Esophagus (tissue), 2 donors: Measurements from ENCODE around the gene PAXX. TPM values are rescaled to one million over a fixed set of nuclear protein-coding genes. Genes with fewer than 3 reads are reported as not detected.

Source experiments
- H3K27ac ChIP-seq, 2 donors: one replicate each; pipeline ENCODE4 v1.5.1; 2013; ENCODE audit warnings: low read depth in 2 of 2, mild to moderate bottlenecking in 2 of 2, inconsistent platforms in 1 of 2, low read length in 1 of 2, moderate library complexity in 1 of 2
- H3K27me3 ChIP-seq, 2 donors: one replicate each; pipeline ENCODE4 v1.6.1; 2013; ENCODE audit warnings: low read length in 2 of 2, control low read depth in 1 of 2, mild to moderate bottlenecking in 1 of 2; ENCODE audit not compliant: insufficient read depth in 2 of 2, control insufficient read depth in 1 of 2
- H3K36me3 ChIP-seq, 2 donors: one replicate each; pipeline ENCODE4 v1.6.1; 2013; ENCODE audit warnings: low read length in 1 of 2; ENCODE audit not compliant: control insufficient read depth in 2 of 2, insufficient read depth in 2 of 2
- H3K4me1 ChIP-seq, 2 donors: one replicate each; pipeline ENCODE4 v1.6.1; 2013; ENCODE audit warnings: low read length in 1 of 2; ENCODE audit not compliant: control insufficient read depth in 2 of 2, insufficient read depth in 2 of 2
- H3K4me3 ChIP-seq, 2 donors: one replicate each; pipeline ENCODE4 v1.5.1; 2013; ENCODE audit warnings: low read length in 2 of 2, mild to moderate bottlenecking in 2 of 2, low read depth in 1 of 2, moderate library complexity in 1 of 2
- H3K9me3 ChIP-seq, 2 donors: one replicate each; pipeline ENCODE4 v1.6.1; 2013; ENCODE audit warnings: mild to moderate bottlenecking in 2 of 2, low read depth in 1 of 2, low read length in 1 of 2, moderate library complexity in 1 of 2; ENCODE audit not compliant: control insufficient read depth in 2 of 2, insufficient read depth in 1 of 2
- WGBS, 2 donors: extraction: QIAGEN DNeasy Blood & Tissue Kit; methylation state at CpG; one replicate each; pipeline ENCODE4 v1.1.7; 2013; 5-methylcytosine and 5-hydroxymethylcytosine counted together
- polyA plus RNA-seq, 2 donors: library from polyadenylated mRNA; stranded (reverse); fragments of 200-250 nt; gene quantifications; one replicate each; pipeline ENCODE4 v1.2.3, GENCODE V29; 2013
- donor health status: healthy with polysubstance abuse.
- donor health status: Bipolar disorder and iron deficiency.

The PAXX gene
- polyA plus RNA-seq, 2 donors, result 49.7 to 119 TPM

GRCh38 chr9:136973618-136974617, 18.3 kb upstream of the PAXX start:
- H3K36me3 ChIP-seq, result no peaks in the 10 kb centered on the region
- no peaks in the 10 kb centered on the region for H3K9me3 ChIP-seq
- no peak overlapping the region for H3K4me3 ChIP-seq
- 82 to 83% methylated on average over 29 of the region's 29 CpGs for WGBS, 2 donors
- peak overlapping the region in 1 of 2 donors; percentile 18 for H3K27ac ChIP-seq
- H3K4me1 ChIP-seq, result peaks cover 7 to 12% of the 10 kb centered on the region in 2 donors
- no peaks in the 10 kb centered on the region for H3K27me3 ChIP-seq

- WGBS, 2 donors, result 50 to 56% methylated on average over 15 of the region's 15 CpGs
- Histone ChIP-seq H3K27me3 (no peaks in the 10 kb centered on the region), H3K9me3 (no peaks in the 10 kb centered on the region), H3K27ac (peak overlapping the region; percentile 50 to 73), H3K36me3 (no peaks in the 10 kb centered on the region), H3K4me3 (no peak overlapping the region), H3K4me1 (peaks cover 7 to 12% of the 10 kb centered on the region in 2 donors)
Observed at GRCh38 chr9:136974817-136975535, 17.2 kb upstream of the PAXX start.

- no peaks in the 10 kb centered on the region for H3K27me3 ChIP-seq
Observed at GRCh38 chr9:136975644-136976043, 16.6 kb upstream of the PAXX start.

GRCh38 chr9:136977223-136977622, 15.0 kb upstream of the PAXX start, which contains the start of gene PTGDS:
Gene PTGDS, plus strand, starts transcription at chr9:136977504. Its CDS starts 75 bp downstream, at chr9:136977579.
- WGBS, 2 donors, result 68 to 70% methylated on average over 8 to 10 of the region's 10 CpGs
- Histone ChIP-seq H3K9me3 (no peaks in the 10 kb centered on the region), H3K4me1 (peaks cover 7 to 13% of the 10 kb centered on the region in 2 donors), H3K27ac (peak within 1 kb of the TSS in 1 of 2 donors; percentile 58), H3K36me3 (no peaks in the 10 kb centered on the region), H3K4me3 (peak within 1 kb of the TSS; percentile 19 to 46), H3K27me3 (no peaks in the 10 kb centered on the region)

More at GRCh38 chr9:136975644-136976043, 16.6 kb upstream of the PAXX start:
- H3K4me1 ChIP-seq, result peaks cover 7 to 12% of the 10 kb centered on the region in 2 donors
- H3K36me3 ChIP-seq, result no peaks in the 10 kb centered on the region
- 46 to 52% methylated on average over 11 to 14 of the region's 14 CpGs for WGBS, 2 donors
- no peaks in the 10 kb centered on the region for H3K9me3 ChIP-seq
- peak overlapping the region in 1 of 2 donors; percentile 73 for H3K27ac ChIP-seq
- H3K4me3 ChIP-seq, result no peak overlapping the region

GRCh38 chr9:136977649-136978072, 14.6 kb upstream of the PAXX start:
- Histone ChIP-seq H3K4me3 (peak overlapping the region; percentile 19 to 46), H3K36me3 (no peaks in the 10 kb centered on the region), H3K4me1 (peaks cover 7 to 14% of the 10 kb centered on the region in 2 donors), H3K27me3 (no peaks in the 10 kb centered on the region), H3K9me3 (no peaks in the 10 kb centered on the region), H3K27ac (peak overlapping the region in 1 of 2 donors; percentile 58)
- 21 to 22% methylated on average over 21 to 33 of the region's 33 CpGs for WGBS, 2 donors

GRCh38 chr9:136978073-136978864, 14.0 kb upstream of the PAXX start:
- WGBS, 2 donors, result 5 to 7% methylated on average over 41 to 78 of the region's 78 CpGs
- no peaks in the 10 kb centered on the region for H3K27me3 ChIP-seq
- peak overlapping the region in 1 of 2 donors; percentile 11 for H3K27ac ChIP-seq
- H3K36me3 ChIP-seq, result no peaks in the 10 kb centered on the region
- H3K4me1 ChIP-seq, result peaks cover 6 to 14% of the 10 kb centered on the region in 2 donors
- no peaks in the 10 kb centered on the region for H3K9me3 ChIP-seq
- peak overlapping the region; percentile 19 to 46 for H3K4me3 ChIP-seq

GRCh38 chr9:136978865-136979544, 13.2 kb upstream of the PAXX start:
- Histone ChIP-seq H3K4me3 (no peak overlapping the region), H3K4me1 (peaks cover 2 to 14% of the 10 kb centered on the region in 2 donors), H3K36me3 (no peaks in the 10 kb centered on the region), H3K27me3 (no peaks in the 10 kb centered on the region), H3K9me3 (no peaks in the 10 kb centered on the region), H3K27ac (no peak overlapping the region)
- 58 to 73% methylated on average over 27 to 41 of the region's 41 CpGs for WGBS, 2 donors

- no peak overlapping the region for H3K4me3 ChIP-seq
Observed at GRCh38 chr9:136979769-136980587, 12.2 kb upstream of the PAXX start.

More at GRCh38 chr9:136979769-136980587, 12.2 kb upstream of the PAXX start:
- no peak overlapping the region for H3K27ac ChIP-seq
- no peaks in the 10 kb centered on the region for H3K36me3 ChIP-seq
- H3K9me3 ChIP-seq, result no peaks in the 10 kb centered on the region
- H3K4me1 ChIP-seq, result peaks cover 2 to 10% of the 10 kb centered on the region in 2 donors
- 87 to 88% methylated on average over 26 of the region's 26 CpGs for WGBS, 2 donors
- no peaks in the 10 kb centered on the region for H3K27me3 ChIP-seq
